Fibroblast of peridontal ligament (primary cell): Measurements from ENCODE around the gene BIRC7.

Experiments
- DNase-seq: peaks from one replicate; pipeline ENCODE4 v3.0.0-alpha.2; 2010; ENCODE audit errors: extremely low read depth

The BIRC7 gene

GRCh38 chr20:63265891-63266515 is 30.3 kb downstream of the BIRC7 start:
- DNase-seq: peak; percentile 78

GRCh38 chr20:63267691-63268090 is 32.0 kb downstream of the BIRC7 start:
- DNase-seq: no peak

GRCh38 chr20:63268256-63268655 is 32.6 kb downstream of the BIRC7 start:
- DNase-seq: no peak

DNA sequence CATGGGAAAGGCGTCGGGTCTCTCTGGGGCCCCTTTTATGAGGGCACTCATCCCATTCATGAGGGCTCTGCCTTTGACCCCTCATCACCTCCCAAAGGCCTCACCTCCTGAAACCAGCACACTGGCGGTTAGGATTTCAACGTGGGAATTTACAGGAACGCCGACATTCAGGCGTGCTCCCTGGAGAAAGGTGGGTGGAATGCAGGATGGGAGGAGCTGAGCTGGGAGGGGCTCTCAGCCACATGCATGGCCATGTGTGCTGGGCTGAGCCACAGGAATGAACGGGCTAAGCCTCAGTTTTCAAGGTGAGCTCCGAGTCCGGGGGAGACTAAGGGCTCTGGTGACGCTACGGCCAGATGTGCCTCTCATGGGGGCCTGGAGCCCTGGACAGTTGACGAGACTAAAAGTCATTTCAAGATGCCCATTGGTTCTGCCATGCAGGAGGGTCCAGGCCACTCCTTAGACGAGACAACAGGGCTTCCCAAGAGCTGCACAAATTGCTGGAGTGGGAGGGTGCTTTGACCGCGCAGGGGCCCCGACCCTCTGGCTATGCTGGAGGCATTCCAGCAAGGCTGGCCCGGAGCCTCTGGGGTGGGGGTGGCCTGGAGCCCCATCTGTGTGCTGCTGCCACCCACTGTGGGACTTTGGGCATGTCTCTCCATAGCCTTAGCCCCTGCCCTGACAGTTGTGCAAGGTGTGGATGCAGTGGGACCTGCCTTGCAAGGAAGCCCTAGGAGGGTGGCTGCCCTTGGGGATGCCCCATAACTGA is 33.1 kb downstream of the BIRC7 start:
- DNase-seq: no peak

DNA sequence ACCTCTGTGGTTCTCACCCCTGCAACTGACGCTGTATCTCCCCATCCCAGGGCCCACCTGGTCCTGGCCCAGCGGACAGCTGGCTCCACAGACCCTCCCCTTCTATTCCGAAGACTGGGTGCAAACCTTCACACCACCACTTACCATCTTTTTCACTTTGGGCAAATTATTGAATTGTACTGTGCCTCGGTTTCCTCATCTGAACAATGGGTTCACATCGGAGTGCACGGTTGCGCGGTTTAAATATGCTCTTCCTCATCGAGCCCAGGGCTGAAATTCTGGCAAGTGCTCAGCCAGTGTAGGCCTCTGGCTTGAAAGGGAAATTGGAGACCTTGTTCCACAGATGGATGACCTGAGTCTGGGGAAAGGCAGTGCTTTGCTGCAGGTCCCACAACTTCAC is 34.0 kb downstream of the BIRC7 start:
- no peak for DNase-seq

- no peak for DNase-seq
Observed at GRCh38 chr20:63270606-63271325, 35.1 kb downstream of the BIRC7 start.

DNA sequence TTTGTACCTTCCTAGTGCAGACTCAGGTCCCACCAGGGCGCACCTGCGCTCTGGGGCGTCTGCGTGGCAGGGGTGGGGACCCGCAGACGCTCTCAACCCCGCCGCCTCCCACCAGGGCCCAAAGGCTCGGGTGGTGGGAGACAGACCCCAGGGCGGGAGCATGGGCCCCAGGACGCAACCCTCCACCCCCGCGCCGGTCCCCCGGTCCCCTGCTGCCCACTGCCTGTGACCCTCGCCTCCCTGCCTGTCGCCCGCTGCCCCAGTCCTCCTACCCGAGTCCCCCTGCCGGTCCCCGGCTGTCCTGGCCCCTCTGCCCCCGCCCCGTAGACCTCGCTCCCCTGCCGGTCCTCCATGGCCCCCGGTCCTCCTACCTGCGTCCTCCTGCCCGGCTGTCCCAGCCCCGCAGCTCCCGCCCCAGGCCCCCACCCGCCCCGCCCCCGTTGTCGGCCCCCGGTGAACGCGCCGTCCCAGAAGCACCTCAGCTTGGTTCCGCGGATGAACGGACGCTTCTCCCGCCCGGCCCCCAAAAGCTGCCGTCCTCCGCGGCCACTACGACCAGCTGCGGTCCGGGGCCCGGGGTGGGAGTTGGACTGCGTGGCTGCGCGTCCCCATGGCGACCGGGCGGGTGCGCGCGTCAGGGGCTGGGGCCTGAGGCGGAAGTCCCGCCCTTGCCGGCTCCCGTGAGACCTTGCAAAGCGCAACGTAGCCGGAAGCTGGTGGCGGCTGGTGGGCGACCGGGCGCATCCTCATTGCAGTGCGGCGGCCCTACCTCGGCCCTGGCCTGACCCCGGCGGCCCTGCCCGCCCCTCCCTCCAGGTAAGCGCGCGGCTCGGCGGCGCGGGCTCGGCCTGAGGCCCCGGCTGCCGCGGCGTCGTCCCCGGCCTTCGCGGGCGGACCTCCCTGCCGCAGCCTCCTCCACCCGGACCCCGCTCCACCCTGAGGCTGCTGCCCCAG is 36.7 kb downstream of the BIRC7 start, which contains the start of gene ARFGAP1:
ARFGAP1 (plus strand) TSS at position 709 of the 954 bp plus-strand sequence. CDS start 2,768 bp downstream, outside the sequence.
- peak; percentile 80 for DNase-seq

- no peak for DNase-seq
Observed at GRCh38 chr20:63273059-63273579, 37.4 kb downstream of the BIRC7 start.

DNA sequence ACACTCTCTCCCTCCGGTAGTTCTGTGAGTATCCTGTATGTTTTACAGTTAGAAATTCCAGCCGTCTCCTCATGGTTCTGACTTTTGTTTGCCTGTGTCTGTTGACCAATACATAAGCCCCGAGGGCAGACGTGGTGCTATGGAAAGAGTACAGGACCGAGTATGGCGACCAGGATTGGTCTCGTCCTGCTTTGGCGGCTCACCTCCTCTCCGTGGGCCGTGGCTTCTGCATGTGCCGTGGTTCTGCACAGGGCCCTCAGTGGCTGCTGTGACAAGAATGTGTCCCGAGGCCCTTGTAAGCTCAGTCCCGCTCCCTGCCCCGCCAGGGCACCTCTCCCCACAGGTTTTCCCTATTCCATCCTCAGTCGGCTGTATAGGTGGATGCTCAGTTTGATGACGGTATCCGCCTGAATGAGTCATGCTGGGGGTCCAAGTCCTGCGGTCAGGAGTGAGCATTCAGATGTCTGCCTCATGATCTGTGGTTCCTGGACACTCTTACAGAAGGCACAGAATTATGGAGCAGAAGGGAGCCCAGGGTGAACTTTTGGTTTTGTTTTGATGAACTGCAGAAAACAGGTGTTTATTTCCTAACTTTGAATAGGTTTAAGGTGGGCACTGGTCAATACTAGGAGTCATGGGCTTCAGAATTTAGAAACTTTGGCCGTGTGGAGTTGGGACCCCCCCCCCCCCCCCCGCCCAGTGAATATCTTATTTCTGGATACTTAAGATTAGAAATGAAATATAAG is 38.1 kb downstream of the BIRC7 start:
- DNase-seq: peak; percentile 60

DNA sequence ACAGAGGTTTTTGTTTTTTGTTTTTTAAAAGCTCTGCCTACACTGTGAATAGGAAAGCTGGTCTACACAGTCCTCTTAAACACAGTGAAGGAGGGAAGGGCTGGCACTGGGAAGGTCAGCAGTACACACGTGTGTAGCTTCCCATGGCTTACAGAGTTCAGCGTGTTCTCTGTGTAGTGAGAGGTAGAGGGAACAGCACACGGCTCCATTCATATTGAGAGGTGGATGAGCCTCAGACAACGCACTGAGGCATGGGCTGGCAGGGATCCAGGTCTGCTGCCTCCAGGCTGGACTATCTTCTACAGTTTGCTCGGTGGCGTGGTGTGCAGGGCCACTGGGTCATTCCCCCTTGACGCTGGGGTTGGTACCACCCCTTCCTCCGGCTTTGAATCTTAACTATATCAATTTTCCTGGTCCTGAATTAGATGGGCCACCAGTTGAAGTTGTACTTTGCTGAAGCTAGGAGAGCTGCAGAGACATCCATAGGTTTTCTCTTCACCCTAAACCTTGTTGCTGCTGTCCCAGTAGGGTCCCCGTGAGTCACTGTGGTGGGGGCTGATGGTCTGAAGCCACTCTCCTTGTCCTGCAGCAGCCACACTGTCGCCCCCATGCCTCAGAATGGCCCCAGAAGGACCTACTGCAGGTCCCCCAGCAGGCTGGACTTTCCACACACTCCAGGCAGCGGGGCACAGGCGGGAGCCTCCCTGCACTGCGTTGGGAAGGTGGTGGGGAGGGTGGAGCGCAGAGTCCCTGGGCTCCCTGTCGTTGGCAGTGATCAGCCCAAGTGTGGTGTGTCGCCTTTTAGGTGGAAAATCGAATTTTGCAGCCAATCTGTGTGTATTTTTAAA is 38.9 kb downstream of the BIRC7 start:
- no peak for DNase-seq

- no peak for DNase-seq
Observed at GRCh38 chr20:63275825-63276224, 40.1 kb downstream of the BIRC7 start.

GRCh38 chr20:63276956-63277355 is 41.3 kb downstream of the BIRC7 start:
- no peak for DNase-seq

- DNase-seq: no peak
Observed at GRCh38 chr20:63277466-63278272, 42.0 kb downstream of the BIRC7 start.

DNA sequence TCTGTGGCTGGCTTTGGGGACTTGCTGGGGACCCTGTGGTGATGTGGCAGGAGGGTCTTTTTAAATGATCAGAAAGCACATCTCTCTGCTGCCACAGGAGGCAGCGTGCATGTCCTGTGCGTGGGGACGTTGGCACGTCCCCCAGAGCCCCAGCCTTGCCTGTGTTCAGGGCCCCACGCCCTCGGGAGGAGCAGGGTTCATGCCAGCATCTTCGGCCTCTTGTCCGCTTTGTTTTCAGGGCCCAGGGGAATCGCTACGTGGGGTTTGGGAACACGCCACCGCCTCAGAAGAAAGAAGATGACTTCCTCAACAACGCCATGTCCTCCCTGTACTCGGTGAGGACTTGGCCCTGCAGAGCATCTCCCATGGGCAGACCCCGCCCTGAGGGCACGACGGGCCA is 43.0 kb downstream of the BIRC7 start:
- no peak for DNase-seq

GRCh38 chr20:63279931-63280330 is 44.2 kb downstream of the BIRC7 start:
- DNase-seq: no peak

GRCh38 chr20:63280371-63280770 is 44.7 kb downstream of the BIRC7 start:
- no peak for DNase-seq

DNA sequence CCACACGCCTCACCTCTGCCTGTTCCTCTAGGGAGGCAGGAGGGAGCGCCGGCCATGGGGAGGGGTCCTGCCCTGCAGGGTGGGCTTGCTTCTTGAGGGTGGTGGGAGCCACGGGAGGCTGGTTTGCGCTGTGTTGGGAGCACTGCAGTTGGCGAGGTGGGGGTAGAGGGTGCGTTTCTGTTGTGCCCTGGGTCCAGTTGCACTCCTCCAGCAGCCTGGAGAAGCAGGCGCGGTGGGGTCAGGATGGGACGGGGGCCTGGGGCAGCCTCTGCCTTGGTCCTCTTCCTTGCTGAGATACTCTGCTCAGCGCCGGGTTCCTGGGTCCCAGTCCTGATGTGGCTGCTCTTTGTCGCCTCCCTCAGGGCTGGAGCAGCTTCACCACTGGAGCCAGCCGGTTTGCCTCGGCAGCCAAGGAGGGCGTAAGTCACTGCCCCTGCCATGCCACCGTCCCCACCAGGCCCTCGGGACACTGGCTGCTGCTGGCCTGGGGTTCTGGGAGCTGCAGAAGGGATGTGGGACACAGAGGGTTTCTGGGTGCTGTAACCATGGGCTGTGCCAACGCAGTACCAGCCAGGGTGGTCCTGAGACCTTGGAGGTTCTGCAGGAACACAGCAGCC is 45.3 kb downstream of the BIRC7 start:
- no peak for DNase-seq
